Activated CD4-positive, CD25-positive, alpha-beta regulatory T cell treated with anti-CD3 and anti-CD28 coated beads, Interleukin-2, amount 50 U/mL, for 24 hours (primary cell): ENCODE results near the gene ROGDI.

ENCODE experiments used
- ATAC-seq, 2 donors: fragments of 150-1000 bp; cut with Tn5 transposase; one replicate each; pipeline ENCODE4 v1.10.0; 2021; ENCODE audit warnings: mild to moderate bottlenecking in 1 of 2, moderate library complexity in 1 of 2

ROGDI gene

DNA sequence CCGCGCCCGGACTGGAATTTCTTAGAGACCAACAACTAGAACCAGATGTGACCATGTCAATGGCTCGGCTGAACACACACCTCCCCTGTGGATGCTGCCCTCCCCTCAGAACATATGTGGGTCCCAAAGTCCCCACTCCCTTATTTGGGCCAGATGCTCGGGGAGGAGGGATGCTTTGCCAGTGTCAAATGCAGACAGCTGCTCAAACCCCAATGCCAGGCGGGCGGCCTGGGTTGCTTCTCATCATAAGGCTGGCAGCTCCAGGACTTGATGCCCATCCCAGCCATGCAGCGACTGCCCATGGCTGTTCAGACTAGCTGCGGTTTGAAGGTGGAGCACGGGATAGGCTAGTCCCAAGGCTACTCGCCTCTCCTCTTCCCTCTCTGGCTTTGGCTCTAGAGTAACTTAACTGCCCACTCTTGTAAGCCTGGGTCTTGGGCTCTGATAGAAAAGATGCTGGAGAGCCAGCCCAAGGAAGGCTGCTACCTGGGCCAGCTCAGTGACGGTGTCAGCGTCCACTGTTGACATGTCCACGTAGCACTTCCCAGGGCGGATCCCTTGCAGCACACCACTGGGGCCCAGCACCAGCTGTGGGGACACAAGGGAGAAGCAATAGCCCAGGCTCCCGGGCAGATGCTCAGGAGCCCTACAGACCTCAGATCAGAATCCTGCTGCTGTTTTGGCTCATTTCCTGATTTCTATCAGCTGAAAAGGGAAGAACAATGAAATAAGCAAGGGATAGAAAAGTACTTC lies 11.0 kb upstream of the ROGDI start:
- ATAC-seq = no peak

DNA sequence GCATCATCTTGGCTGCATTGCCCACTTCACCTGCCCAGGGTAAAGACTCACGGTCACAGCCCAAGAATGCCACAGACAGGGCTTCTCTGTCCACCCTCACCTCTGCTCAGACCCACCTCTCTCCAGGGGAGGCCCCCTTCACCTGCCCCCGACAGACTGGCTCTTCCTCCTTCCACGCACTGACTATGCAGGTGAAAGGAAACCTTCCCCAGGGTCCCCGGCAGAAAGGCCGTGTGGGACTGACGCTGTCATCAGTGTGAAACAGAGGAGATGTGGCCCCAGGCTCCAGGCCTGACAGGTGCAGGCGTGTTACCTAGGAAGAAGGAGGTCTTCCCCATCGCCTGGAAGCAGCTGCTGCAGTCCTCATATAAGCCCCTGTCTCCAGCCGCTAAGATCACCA lies 9.3 kb upstream of the ROGDI start:
- ATAC-seq = no peak

DNA sequence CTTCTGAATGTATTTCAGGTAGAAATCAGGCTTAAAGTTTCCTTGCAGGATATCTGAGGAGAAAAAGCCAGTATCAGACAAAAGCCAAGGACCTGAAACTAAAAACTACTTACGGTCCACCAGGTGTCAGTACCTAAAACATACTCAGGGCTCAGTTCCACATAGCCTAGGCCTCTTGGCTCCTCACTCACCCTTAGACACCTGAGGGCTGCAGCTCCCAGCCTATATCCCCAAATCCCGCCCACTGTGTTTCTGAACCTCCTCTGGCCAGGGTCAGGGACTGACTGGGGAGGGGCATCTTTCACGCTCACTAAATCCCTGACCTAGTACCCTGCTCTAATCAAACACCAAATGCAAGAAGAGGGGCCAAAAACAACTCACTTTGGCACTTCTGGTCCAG lies 8.8 kb upstream of the ROGDI start:
- ATAC-seq = no peak

DNA sequence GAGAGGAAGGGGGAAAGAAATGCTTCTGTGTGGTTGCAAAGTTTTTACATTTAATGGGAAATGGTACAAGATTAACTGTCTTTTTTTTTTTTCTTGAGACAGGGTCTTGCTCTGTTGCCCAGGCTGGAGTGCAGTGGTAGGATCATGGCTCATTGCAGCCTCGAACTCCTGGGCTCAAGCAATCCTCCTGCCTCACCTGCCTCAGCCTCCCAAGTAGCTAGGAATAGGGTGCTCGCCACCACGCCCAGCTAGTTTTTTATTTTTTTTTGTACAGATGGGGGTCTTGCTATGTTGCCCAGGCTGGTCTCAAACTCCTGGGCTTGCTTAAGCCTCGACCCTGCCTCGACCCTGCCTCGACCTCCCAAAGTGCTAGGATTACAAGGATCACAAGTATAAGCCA lies 3.8 kb upstream of the ROGDI start:
- no peak for ATAC-seq

DNA sequence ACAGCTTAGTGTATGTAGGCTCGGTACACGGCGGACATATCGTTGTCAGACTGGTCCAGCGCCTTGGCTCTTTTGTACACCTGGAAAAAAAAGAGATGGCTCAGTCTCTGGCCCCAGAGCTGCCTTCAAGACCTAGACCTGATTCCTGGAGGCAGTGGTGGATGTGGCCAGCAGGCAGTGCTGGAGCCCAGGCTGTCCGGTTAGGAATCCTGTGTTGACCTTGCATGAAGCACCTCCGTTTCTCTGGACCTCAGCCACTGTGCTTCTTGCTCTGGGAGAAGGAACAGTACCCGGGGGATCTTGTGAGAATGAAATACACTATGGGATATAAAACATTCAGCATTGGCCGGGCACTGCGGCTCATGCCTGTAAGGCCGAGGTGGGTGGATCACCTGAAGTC lies 2.8 kb upstream of the ROGDI start:
- ATAC-seq = no peak

DNA sequence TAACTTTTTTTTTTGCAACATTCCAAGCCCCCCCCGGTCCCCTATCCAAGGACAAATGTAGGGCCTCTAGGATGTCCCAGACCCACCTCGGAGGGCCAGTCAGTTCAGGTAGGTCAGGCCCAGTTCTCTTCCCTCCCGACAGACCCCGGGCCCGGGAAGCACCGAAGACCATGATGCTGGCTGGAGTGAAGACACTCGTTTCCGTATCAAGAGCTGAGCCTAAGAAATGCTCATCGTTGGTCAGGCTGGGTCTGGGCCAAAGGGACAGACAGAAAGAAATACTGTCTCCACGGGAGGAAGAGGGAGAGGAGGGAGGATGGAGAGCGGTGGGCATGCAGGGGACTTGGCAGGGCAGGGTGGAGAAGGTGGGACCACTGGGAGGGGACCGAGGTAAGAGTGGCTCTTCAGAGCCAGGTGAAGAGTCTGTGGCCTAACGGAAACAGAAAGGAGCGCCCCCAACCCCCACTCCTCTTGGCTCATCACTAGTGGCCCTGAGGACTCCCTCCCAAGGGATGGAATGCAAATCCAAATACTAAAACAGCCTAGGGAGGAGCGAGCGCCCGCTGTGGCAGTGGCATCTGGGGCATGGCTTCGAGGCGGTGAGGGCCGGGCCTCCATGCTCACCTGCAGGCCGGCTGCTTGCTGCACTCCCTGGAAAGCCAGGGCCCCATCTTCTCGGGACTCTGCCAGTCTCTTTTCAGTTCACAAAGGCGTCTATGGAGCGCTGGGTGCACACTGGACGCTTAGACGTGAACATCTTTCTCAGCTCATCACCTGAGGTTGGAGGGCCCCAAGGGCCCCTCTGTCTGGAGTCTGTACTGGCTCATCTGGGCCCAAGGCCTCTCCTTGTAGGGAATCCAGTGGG lies 1.7 kb upstream of the ROGDI start:
- ATAC-seq = no peak

DNA sequence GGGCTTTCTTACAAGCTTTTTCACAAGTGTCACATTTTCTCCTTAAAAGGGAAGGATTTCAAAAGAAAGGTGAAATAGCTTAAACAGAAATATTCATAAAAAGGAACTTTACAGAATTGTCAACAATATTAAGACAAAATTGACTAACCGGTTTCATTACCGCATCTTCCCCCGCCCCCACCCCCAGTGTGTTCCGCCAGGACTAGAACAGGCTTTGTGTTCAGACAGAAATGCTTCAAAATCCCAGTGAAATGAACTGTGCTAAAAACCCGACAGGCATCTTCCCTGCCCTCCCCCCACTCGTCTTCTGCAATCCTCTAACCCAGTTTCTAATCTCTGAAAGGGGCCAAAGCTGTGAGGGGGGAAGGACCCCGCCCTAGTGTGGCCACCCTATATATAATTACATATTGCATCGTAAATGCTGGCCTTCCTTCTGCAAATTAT lies 990 bp upstream of the ROGDI start:
- ATAC-seq = no peak

DNA sequence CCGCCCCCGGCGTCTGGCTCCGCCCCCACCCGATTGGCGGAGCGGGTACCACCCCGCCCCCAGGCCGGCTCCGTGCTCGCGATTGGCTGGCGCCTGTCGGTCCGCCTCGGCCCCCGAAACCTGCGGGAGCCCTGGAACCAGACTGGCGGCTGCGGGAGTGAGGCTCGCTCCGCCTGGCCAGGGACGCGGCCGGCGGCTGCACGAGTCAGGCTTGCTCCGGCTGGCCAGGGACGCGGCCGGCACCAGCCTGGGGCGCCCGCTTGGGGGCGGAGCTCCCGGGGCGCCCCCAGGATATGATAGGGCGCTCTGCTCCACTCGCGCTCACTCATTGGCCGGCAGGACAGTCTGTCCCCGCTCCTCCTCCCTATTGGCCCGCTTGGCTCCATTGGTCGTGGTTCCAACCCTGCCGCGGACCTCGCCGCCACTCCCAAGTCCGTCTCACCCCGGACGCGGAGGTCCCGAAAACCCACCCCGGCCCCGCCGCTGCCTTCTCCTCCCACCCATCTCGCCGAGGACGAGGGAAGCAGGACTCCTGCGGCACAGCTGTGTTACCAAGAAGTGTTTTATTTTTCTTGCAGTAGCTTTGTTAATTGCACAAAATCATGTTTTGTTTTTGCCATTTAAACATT lies 340 bp upstream of the ROGDI start:
- peak; percentile 93 to 96 for ATAC-seq

DNA sequence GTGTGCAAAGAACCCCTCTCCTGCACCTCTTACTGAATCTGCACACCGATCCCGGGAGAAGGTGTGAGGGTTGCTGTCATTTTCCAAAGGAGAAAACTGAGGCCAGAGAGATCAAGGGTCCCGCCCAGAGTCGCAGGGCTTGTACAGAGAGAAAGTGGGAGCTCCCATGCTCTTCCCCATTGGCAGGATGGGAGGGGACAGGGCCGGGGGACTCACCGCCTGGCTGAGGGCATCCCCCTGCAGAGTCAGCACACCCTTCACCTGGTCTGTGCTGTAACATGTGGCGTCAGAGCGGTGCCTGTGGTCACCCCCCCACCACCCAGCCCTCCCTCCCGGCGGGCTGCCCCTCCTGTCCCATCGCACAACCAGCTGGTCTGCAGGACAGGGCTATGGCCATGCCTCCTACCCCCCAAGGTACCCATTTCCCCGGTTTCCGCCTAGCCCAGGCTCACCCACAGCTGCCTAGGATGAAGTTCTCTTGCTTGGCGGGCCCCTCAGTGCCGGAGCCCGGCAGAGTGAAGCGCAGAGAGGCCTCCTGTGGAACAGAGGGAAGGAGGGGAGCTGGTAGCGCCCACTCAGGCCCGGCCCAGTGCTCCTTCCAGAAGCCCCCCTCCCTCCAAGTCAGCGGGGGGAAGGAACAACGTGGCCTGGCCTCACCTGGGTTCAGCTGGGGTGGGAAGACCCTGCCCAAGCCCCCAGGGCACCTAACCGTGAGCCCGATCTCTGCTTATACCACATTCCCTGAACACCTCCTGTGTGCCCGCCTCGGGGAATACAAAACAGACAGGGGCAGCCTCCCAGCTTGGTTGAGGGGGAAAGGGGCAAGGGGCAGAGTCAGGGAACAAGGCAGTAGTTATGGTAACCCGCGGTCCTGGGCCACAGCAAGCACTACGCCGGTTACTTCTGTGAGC lies 1.1 kb downstream of the ROGDI start:
- no peak for ATAC-seq

DNA sequence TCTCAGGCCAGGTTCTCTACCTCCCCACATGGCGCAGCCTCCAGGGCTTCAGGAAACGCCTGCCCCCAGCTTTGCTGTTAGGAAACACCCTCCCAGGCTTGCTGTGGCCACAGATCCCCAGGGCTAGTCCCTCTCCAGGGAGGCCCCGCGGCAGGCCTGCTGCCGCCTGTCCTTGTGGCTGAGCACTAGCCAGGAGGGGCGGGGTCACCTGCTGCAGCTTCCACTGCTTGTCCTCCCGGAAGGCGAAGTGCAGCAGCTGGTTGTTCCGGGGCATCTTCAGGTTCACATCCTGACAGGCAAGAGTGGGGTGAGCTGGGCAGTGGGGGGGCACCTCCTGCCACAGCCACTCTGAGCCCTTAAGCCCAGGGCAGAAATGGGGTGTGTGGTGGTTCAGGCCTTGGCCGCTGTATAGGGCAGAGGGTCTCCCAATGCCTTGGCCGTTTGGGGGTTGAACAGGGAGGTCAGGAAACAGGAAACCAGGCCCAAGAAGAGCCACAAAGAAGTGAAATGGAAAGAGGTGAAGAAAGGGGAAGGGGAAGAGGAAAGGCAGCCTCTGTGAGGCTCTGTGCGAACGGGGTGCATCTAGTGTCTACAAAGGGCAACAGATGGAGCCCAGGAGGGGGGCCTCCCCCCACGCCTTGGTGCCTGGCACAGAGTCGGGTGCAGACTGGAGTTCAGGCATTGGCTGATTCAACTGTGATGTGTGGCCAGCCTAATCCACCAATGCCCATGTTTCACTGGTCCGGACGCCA lies 2.0 kb downstream of the ROGDI start:
- no peak for ATAC-seq

DNA sequence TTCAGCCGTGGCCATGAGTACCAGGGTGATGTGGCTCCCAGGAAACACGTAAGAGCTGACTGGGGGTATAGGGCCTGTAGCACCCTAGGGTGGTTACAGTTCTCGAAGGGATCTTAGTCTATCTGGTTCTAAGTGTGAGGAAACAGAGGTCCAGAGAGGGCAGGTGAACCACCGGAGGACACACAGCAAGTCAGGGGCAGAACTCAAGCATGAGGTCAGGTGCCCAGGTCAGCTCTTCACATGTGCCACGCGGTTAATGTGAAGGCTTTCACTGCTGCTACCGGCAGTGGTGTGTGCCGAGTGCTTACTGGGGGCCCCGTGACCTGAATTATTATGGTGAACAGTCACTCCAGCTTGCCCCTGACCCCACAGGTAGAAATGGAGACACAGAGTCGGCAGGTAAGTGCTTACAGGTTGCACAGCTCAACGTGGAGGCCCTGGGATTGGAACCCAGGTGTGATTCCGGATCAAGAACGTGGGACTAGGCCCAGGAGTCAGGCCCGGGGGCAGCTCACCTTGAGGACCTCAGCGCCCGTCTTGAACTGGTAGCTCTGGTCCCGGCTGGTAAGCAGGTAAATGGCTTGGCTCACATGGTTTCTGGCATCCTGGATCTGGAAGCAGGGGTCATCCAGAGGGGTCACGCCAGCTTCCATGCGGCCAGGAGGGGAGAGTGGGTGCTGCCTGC lies 3.1 kb downstream of the ROGDI start:
- no peak for ATAC-seq

DNA sequence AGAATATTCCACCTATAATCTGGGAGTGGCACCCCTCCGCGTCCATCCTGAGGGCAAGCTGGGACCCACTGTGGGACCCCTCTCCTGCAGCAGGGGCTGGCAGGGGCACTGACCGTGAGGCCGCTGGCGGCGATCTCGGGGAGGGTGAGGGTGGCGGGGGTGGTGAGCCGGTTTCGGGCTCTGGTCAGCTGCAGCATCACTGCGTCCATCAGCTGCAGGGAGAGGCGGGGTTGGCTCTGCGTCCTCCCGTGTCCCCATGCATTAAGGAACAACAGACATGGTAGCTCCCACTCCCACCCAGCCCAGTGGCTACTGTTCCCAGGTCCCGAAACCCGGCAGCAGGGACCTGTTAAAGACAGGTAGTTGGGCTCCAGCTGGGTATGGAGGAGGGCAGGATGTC lies 4.0 kb downstream of the ROGDI start:
- no peak for ATAC-seq

DNA sequence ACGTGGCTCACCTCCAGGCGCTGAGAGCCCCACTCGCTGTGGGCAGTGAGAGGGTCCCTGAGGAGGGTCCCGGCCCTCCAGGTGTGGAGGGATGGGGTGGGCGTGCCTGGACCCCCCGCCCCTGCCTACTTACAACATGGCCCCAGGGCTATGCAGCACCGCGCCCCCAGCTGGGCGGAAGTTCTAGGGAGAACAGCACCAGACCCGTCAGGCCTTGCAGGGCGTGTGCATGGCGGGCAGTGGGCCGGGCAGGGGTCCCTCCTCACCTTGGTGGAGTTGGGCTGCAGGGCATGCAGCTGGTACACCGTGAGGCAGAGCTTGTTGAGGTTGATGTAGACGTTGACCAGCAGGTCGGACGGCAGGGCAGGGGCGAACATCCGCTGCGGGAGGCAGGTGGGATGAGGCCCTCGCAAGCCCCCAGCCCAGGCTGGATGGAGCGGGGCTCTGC lies 4.6 kb downstream of the ROGDI start:
- no peak for ATAC-seq

DNA sequence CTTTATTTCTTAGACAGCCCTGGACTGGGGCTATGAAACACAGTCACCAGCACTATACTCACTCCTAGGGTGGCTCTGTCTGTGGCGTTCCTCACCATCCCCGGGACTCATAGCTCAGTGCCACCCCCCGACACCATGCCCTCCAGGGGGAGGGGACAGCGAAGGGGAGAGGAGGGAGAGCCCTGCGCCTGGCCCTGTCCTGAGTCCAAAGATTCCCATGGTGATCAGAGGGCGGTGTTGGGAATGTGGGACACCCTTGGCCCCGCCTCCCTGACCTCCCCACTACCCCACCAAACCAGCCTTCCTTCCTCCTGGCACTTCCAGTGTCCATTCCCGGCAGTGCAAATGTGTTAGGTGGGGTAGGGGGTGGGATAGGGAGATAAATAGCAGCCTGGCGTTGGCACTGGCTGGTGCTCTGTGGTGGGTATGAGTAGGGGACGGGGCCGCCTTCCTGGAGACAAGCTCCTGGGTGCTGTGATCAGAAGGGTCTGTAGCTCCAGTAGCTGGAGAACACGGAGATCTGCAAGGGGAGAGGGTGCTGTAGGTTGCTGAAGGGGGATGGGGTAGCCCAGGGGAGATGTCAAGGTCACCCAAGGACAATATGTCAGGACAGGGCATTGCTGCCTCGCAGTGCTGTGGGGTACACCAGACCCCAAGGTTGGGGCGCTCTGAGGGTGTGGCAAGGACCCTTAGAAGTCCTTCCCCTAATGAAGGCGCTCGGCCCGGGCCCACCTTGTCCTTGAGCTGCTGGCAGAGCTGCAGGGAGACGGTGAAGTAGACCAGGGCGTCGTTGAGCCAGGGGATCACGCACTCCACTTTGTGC lies 5.2 kb downstream of the ROGDI start:
- ATAC-seq = no peak

DNA sequence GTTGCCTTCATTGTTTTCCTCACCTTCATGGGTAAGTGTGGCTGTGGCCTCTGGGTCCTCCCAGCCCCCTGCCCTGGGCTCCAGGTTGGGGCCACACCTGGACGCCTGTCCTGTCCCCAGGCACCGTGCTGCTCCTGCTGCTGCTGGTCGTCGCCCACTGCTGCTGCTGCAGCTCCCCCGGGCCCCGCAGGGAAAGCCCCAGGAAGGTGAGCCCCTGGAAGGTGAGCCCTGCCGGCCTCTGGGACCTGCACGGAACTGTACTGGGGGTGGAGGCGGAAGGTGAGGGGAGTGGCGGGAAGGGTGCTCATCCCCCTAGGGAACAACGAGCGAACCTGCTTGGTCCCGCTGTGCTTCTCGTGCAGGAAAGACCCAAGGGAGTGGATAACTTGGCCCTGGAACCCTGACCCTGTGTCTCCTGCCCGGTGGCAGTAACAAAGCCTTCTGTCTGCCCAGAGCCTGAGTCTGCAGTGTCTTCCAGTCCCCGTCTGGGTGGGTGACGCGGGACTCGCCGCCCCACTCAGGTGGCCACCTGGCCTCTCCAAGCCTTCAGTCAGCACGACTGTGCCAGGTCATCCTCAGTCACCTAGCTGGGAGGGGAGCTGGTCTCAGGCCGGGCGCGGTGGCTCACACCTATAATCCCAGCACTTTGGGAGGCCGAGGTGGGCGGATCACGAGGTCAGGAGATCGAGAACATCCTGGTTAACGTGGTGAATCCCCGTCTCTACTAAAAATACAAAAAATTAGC lies 6.4 kb downstream of the ROGDI start:
- no peak for ATAC-seq

DNA sequence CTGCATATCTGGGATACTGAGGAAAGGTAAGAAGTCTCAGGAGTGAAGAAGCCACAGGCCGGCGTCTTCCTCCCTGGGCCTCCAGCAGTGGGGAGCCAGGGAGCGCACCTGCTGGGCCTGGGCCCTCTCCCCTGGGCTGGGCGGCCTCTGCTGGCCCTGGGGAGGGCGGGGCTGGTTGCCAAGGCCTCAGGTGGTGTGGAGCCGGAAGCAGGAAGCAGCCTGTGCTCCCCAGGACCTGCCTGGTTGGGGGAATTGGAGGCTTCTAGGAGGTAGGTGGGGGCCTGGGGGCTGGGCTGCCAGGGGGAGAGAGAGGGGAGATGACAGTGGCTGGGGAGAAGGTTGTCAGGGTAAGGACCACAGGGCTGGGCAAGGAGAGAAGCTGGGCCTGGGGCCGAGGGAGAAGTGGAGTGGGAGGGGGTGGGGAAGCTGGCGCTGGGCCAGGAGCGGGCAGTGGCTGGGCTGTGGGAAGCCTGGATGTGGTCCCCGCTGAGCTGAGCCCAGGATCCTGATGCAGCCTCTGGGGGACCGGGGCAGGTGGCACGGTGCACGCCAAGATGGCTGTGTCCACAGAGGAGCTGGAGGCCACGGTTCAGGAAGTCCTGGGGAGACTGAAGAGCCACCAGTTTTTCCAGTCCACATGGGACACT lies 7.1 kb downstream of the ROGDI start, which contains the start of gene SMIM22:
Gene SMIM22 (plus strand): TSS at position 189 of the 647 bp plus-strand sequence. CDS start 366 bp downstream, at position 555.
- no peak for ATAC-seq

DNA sequence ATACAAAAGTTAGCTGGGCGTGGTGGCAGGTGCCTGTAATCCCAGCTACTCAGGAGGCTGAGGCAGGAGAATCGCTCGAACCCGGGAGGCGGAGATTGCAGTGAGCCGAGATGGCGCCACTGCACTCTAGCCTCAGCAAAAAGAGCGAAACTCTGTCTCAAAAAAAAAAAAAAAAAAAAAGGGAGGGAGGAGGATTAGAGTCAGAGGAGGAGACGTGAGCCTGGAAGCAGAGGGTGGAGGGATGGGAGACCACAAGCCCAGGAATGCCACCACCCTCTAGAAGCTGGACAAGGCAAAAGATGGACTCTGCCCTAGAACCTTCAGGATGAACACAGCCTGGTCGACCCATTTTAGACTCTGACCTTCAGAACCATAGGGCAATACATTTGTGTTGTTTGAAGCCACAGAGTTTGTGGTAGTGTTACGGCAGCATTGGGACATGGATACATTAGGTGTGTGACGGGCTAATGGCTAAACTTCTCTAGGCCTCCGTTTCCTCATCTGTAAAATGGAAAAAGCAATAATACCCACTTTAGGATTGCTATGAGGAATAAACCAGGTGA lies 9.4 kb downstream of the ROGDI start:
- ATAC-seq = no peak

DNA sequence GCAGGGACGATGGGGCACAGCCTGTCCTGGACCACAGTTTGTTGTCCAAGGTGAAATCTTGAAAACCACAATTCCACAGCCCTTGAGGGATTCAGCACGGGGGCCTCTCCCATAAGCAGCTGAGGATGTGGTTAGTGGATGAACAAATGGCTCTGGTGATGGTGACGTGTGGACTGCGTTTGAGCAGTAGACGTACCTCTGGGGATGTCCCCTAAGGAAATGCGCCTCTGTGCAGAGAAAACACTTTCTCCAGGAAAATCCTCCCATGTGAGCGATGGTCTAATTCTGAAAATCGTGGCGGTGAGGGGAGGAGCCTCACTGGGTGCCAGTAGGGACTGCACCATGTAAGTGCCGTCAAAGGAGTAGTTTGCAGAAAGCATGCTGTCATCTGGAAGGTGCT lies 11.6 kb downstream of the ROGDI start:
- ATAC-seq = no peak
